Liver (tissue), 3 donors: ENCODE measurements around the gene FRMPD4.
A peak's percentile ranks its signal among the peaks of the same experiment; 100 is the strongest.

Experiments used
- ATF3 ChIP-seq: IDR thresholded peaks from 2 replicates; pipeline ENCODE4 v1.6.1; 2016; ENCODE audit warnings: antibody characterized with exemption
- CTCF ChIP-seq: fragments of 150-350 bp; IDR thresholded peaks from 2 replicates; pipeline ENCODE4 v1.5.1; 2017; ENCODE audit warnings: improper control_type of control experiment, low read depth, low read length; ENCODE audit not compliant: missing input control
- EGR1 ChIP-seq, 2 donors: IDR thresholded peaks; 2 replicates each; pipeline ENCODE4 v1.6.1; 2016 to 2018; ENCODE audit warnings: antibody characterized with exemption in 2 of 2, low read depth in 2 of 2
- FOXA1 ChIP-seq: IDR thresholded peaks from 2 replicates; pipeline ENCODE4 v1.6.1; 2016; ENCODE audit warnings: antibody characterized with exemption
- GABPA ChIP-seq, 2 donors: IDR thresholded peaks in 1 of 2; conservative IDR thresholded peaks in 1 of 2; 2 replicates each; pipeline ENCODE4 v1.6.1; 2016; ENCODE audit warnings: antibody characterized with exemption in 2 of 2, mild to moderate bottlenecking in 1 of 2, moderate library complexity in 1 of 2
- HNF4A ChIP-seq, 2 donors: conservative IDR thresholded peaks; 2 replicates each; pipeline ENCODE4 v1.6.1; 2016; ENCODE audit warnings: antibody characterized with exemption in 2 of 2, mild to moderate bottlenecking in 2 of 2
- JUND ChIP-seq, 2 donors: IDR thresholded peaks; 2 replicates each; pipeline ENCODE4 v1.6.1; 2016; ENCODE audit warnings: antibody characterized with exemption in 2 of 2
- RAD21 ChIP-seq, 2 donors: IDR thresholded peaks; 2 replicates each; pipeline ENCODE4 v1.6.1; 2016; ENCODE audit warnings: antibody characterized with exemption in 2 of 2, mild to moderate bottlenecking in 2 of 2
- REST ChIP-seq: IDR thresholded peaks from 2 replicates; pipeline ENCODE4 v1.6.1; 2016; ENCODE audit warnings: antibody characterized with exemption, mild to moderate bottlenecking
- RXRA ChIP-seq, 2 donors: IDR thresholded peaks; 2 replicates each; pipeline ENCODE4 v1.6.1; 2017 to 2018; ENCODE audit warnings: antibody characterized with exemption in 2 of 2, mild to moderate bottlenecking in 1 of 2
- SP1 ChIP-seq: IDR thresholded peaks from 2 replicates; pipeline ENCODE4 v1.6.1; 2018; ENCODE audit warnings: antibody characterized with exemption, mild to moderate bottlenecking
- TF ChIP-seq, protein P1 (sequence below): IDR thresholded peaks from 2 replicates; pipeline ENCODE4 v1.6.1; 2016; ENCODE audit warnings: antibody characterized with exemption
- donor health status: healthy.
- donor health status: healthy.

DNA sequence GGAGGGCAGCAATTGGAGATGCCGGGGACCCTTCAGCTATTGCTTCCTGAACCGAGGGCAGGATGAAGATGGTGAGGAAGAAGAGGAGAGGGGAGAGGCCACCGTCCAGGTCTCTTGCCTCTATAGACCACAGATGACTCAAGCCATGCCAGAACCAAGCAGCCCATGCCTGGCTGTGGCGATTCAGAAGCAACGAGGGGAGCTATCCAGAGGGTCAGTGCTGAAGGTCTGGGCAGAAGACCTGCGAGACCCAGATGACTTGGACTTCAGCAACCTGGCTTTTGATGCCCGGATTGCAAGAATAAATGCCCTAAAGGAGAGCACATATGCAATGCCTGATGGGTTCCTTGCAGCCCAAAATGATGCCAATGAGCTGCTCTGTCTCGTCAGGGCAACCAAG, 582.8 kb downstream of the FRMPD4 start:
- TF ChIP-seq RXRA (IDR thresholded peaks at IDR 0.05) (no peak), GABPA (IDR thresholded peaks at IDR 0.05 in 1 of 2, conservative IDR thresholded peaks at IDR 0.05 in 1 of 2) (no peak), CTCF (no peak), RAD21 (IDR thresholded peaks at IDR 0.05) (no peak), EGR1 (IDR thresholded peaks at IDR 0.05; ENCODE audit: low read depth in 2 of 2) (no peak), REST (peak; percentile 72), HNF4A (conservative IDR thresholded peaks at IDR 0.05) (no peak), ATF3 (no peak), FOXA1 (no peak), SP1 (no peak), JUND (IDR thresholded peaks at IDR 0.05) (no peak)
- TF ChIP-seq, protein P1, sequence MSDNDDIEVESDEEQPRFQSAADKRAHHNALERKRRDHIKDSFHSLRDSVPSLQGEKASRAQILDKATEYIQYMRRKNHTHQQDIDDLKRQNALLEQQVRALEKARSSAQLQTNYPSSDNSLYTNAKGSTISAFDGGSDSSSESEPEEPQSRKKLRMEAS = no peak
